H1 (cell line): ENCODE data around the gene FRK. TPM values are rescaled to one million over a fixed set of nuclear protein-coding genes. Genes with fewer than 3 reads are reported as not detected.

Experiments
- CTCF ChIA-PET: fragments of 300-600 bp; sonication (Branson Sonifier 250); formaldehyde crosslinking; loops from one replicate; lab custom pipeline; 2021; ENCODE audit not compliant: partially characterized antibody; lab: Charles Lee
- POLR2A ChIA-PET: fragments of 300-600 bp; sonication (Branson Sonifier 250); formaldehyde crosslinking; loops from one replicate; lab custom pipeline; 2021; ENCODE audit warnings: inconsistent platforms; ENCODE audit not compliant: partially characterized antibody; lab: Charles Lee
- DNase-seq, 2 experiments: peaks; one replicate each; pipeline versions ENCODE4 v3.0.0 to v3.0.0-alpha.2; 2010 to 2022; ENCODE audit warnings: low spot score in 2 of 2, low read depth in 1 of 2, mixed read lengths in 1 of 2
- FAIRE-seq: peaks from 2 replicates; lab custom pipeline; 2011; peaks lifted over from hg19 to GRCh38; lab: Jason Lieb, UNC
- H2AFZ ChIP-seq: 2 replicates; pipeline ENCODE4 v1.8.1; 2012; ENCODE audit warnings: low read length, inconsistent platforms
- H2AK5ac ChIP-seq: 2 replicates; pipeline ENCODE4 v1.6.1; 2013; ENCODE audit warnings: low read depth, low read length
- H2BK120ac ChIP-seq: replicated peaks from 2 replicates; pipeline ENCODE3; 2013; ENCODE audit warnings: low read depth, low read length, inconsistent platforms
- H2BK12ac ChIP-seq: 2 replicates; pipeline ENCODE4 v1.6.1; 2013; ENCODE audit warnings: low read depth, low read length
- H2BK15ac ChIP-seq: 2 replicates; pipeline ENCODE4 v1.6.1; 2013; ENCODE audit warnings: low read length
- H2BK20ac ChIP-seq: 2 replicates; pipeline ENCODE4 v1.6.1; 2013; ENCODE audit warnings: low read length
- H2BK5ac ChIP-seq: 2 replicates; pipeline ENCODE4 v1.6.1; 2013; ENCODE audit warnings: low read depth, low read length
- H3K14ac ChIP-seq: 2 replicates; pipeline ENCODE4 v1.6.1; 2013; ENCODE audit warnings: inconsistent platforms; ENCODE audit not compliant: insufficient read length
- H3K18ac ChIP-seq: 2 replicates; pipeline ENCODE4 v1.6.1; 2013; ENCODE audit warnings: low read length; ENCODE audit errors: extremely low read depth
- H3K23ac ChIP-seq: 2 replicates; pipeline ENCODE4 v1.6.1; 2013; ENCODE audit warnings: inconsistent platforms; ENCODE audit not compliant: insufficient read length
- H3K23me2 ChIP-seq: 2 replicates; pipeline ENCODE4 v1.6.1; 2013; ENCODE audit warnings: low read depth, low read length
- H3K27ac ChIP-seq: 2 replicates; pipeline ENCODE4 v1.6.1; 2011; ENCODE audit warnings: low read depth, low read length, inconsistent platforms
- H3K27me3 ChIP-seq, 4 experiments: replicated peaks in 1 of 4; 1 replicate in 1 of 4; 2 replicates in 3 of 4; pipeline versions ENCODE4 v1.6.1 to v1.8.1; 2011 to 2013; ENCODE audit warnings: low read length in 3 of 4, mild to moderate bottlenecking in 3 of 4, inconsistent platforms in 2 of 4, mixed read lengths in 2 of 4, moderate library complexity in 1 of 4; ENCODE audit not compliant: control insufficient read depth in 3 of 4, insufficient read depth in 3 of 4; ENCODE audit errors: extremely low read depth in 1 of 4
- H3K36me3 ChIP-seq, 4 experiments: 2 replicates each; pipeline versions ENCODE4 v1.6.1 to v1.8.1; 2011 to 2013; ENCODE audit warnings: mild to moderate bottlenecking in 4 of 4, low read length in 3 of 4, moderate library complexity in 2 of 4, control low read depth in 1 of 4, inconsistent platforms in 1 of 4; ENCODE audit not compliant: insufficient read depth in 4 of 4, control insufficient read depth in 2 of 4
- H3K4ac ChIP-seq: replicated peaks from 2 replicates; pipeline ENCODE3; 2013; ENCODE audit warnings: low read length, low read depth, mixed read lengths, inconsistent platforms; ENCODE audit not compliant: insufficient read length
- H3K4me1 ChIP-seq, 4 experiments: replicated peaks in 1 of 4; 1 replicate in 1 of 4; 2 replicates in 3 of 4; pipeline versions ENCODE4 v1.6.1 to v1.8.1; 2011 to 2013; ENCODE audit warnings: low read length in 3 of 4, inconsistent platforms in 2 of 4, mixed read lengths in 1 of 4; ENCODE audit not compliant: insufficient read depth in 4 of 4, control insufficient read depth in 3 of 4
- H3K4me2 ChIP-seq, 2 experiments: 2 replicates each; pipeline versions ENCODE4 v1.6.1 to v1.8.1; 2011 to 2013; ENCODE audit warnings: low read depth in 2 of 2, low read length in 2 of 2, control low read depth in 1 of 2, inconsistent platforms in 1 of 2, mild to moderate bottlenecking in 1 of 2; ENCODE audit not compliant: insufficient read depth in 1 of 2
- H3K4me3 ChIP-seq, 4 experiments: fragments of 200-600, 300-600 bp in 1 of 4; sonication (generic), shearing (Covaris generic), sonication (Bioruptor Twin) in 1 of 4; 2 replicates each; pipeline versions ENCODE4 v1.5.1 to v1.8.1; 2011 to 2016; ENCODE audit warnings: low read length in 4 of 4, low read depth in 3 of 4, control low read depth in 2 of 4, inconsistent platforms in 2 of 4, mild to moderate bottlenecking in 2 of 4, mixed read lengths in 1 of 4, moderate library complexity in 1 of 4; ENCODE audit not compliant: insufficient read depth in 2 of 4; ENCODE audit errors: extremely low read depth in 1 of 4
- H3K56ac ChIP-seq: replicated peaks from 2 replicates; pipeline ENCODE3; 2013; ENCODE audit warnings: low read depth, mild to moderate bottlenecking, mixed read lengths, low read length, inconsistent platforms; ENCODE audit not compliant: insufficient read length
- H3K79me1 ChIP-seq: 2 replicates; pipeline ENCODE4 v1.6.1; 2013; ENCODE audit warnings: low read depth, low read length, control low read depth
- H3K79me2 ChIP-seq, 2 experiments: 2 replicates each; pipeline versions ENCODE4 v1.6.1 to v1.8.1; 2012 to 2013; ENCODE audit warnings: low read length in 2 of 2, mild to moderate bottlenecking in 2 of 2, inconsistent platforms in 1 of 2; ENCODE audit not compliant: insufficient read depth in 2 of 2, control insufficient read depth in 1 of 2
- H3K9ac ChIP-seq, 4 experiments: replicated peaks in 1 of 4; 1 replicate in 1 of 4; 2 replicates in 3 of 4; pipeline versions ENCODE4 v1.6.1 to v1.8.1; 2011 to 2013; ENCODE audit warnings: low read depth in 3 of 4, low read length in 3 of 4, control low read depth in 2 of 4, mild to moderate bottlenecking in 2 of 4, moderate library complexity in 2 of 4, inconsistent platforms in 1 of 4; ENCODE audit errors: extremely low read depth in 1 of 4
- H3K9me3 ChIP-seq, 2 experiments: 2 replicates each; pipeline versions ENCODE4 v1.6.1 to v1.8.1; 2012 to 2013; ENCODE audit warnings: mild to moderate bottlenecking in 2 of 2, moderate library complexity in 2 of 2, control low read depth in 1 of 2, inconsistent platforms in 1 of 2, low read depth in 1 of 2, low read length in 1 of 2, mixed read lengths in 1 of 2; ENCODE audit not compliant: insufficient read depth in 2 of 2
- H4K20me1 ChIP-seq, 2 experiments: replicated peaks in 1 of 2; 2 replicates each; pipeline versions ENCODE3 to v1.8.1; 2011 to 2013; ENCODE audit warnings: inconsistent platforms in 2 of 2, low read length in 2 of 2, mild to moderate bottlenecking in 1 of 2; ENCODE audit not compliant: insufficient read depth in 2 of 2, control insufficient read depth in 1 of 2
- H4K5ac ChIP-seq: 2 replicates; pipeline ENCODE4 v1.6.1; 2013; ENCODE audit warnings: low read length, low read depth, mixed read lengths, inconsistent platforms; ENCODE audit not compliant: insufficient read length
- H4K8ac ChIP-seq: 2 replicates; pipeline ENCODE4 v1.8.0; 2013; ENCODE audit warnings: mild to moderate bottlenecking, moderate library complexity, low read length, inconsistent platforms; ENCODE audit not compliant: insufficient read depth; ENCODE audit errors: extremely low read depth
- H4K91ac ChIP-seq: replicated peaks from 2 replicates; pipeline ENCODE3; 2013; ENCODE audit warnings: low read length, mixed read lengths, inconsistent platforms; ENCODE audit not compliant: insufficient read length
- FOSL1 ChIP-seq: IDR thresholded peaks from 2 replicates; pipeline ENCODE4 v1.6.1; 2011; ENCODE audit warnings: mild to moderate bottlenecking, low read depth, low read length, moderate library complexity; ENCODE audit not compliant: insufficient read depth
- NANOG ChIP-seq: IDR thresholded peaks from 2 replicates; pipeline ENCODE4 v1.6.1; 2011; ENCODE audit warnings: low read length, low read depth, mild to moderate bottlenecking, inconsistent platforms; ENCODE audit not compliant: insufficient read depth, poor library complexity, severe bottlenecking
- NRF1 ChIP-seq: IDR thresholded peaks from 2 replicates; pipeline ENCODE4 v1.6.1; 2011; ENCODE audit warnings: mild to moderate bottlenecking, low read depth, low read length, improper control_type of control experiment
- POLR2A ChIP-seq, 2 experiments: IDR thresholded peaks; 1 replicate in 1 of 2; 2 replicates in 1 of 2; pipeline ENCODE4 v1.6.1; 2011; ENCODE audit warnings: low read depth in 2 of 2, low read length in 2 of 2, mild to moderate bottlenecking in 2 of 2; ENCODE audit errors: control extremely low read depth in 1 of 2
- RFX5 ChIP-seq: IDR thresholded peaks from 2 replicates; pipeline ENCODE4 v1.6.1; 2011; ENCODE audit warnings: low read depth, low read length, improper control_type of control experiment, borderline replicate concordance
- SIN3A ChIP-seq, 2 experiments: IDR thresholded peaks in 1 of 2; conservative IDR thresholded peaks in 1 of 2; 2 replicates each; pipeline ENCODE4 v1.6.1; 2011 to 2012; ENCODE audit warnings: low read length in 2 of 2, improper control_type of control experiment in 1 of 2, low read depth in 1 of 2, mild to moderate bottlenecking in 1 of 2
- SP4 ChIP-seq: IDR thresholded peaks from 2 replicates; pipeline ENCODE4 v1.6.1; 2012; ENCODE audit warnings: low read length, inconsistent platforms
- TAF7 ChIP-seq: optimal IDR thresholded peaks from 2 replicates; pipeline ENCODE3; 2011; ENCODE audit warnings: low read depth, mild to moderate bottlenecking, inconsistent platforms, low read length, moderate library complexity, borderline replicate concordance
- polyA plus RNA-seq, 7 experiments: library from polyadenylated mRNA; depleted of rRNA in 3 of 7; stranded (reverse) in 5 of 7; unstranded in 2 of 7; fragments of >200 nt in 5 of 7; fragments of 200-250 nt in 2 of 7; gene quantifications; 1 replicate in 5 of 7; 2 replicates in 1 of 7; 4 replicates in 1 of 7; pipeline versions ENCODE4 v1.2.1 to v1.2.3, GENCODE V29; 2011 to 2013; ENCODE audit warnings: missing spikeins in 2 of 7, mixed read lengths in 2 of 7
- total RNA-seq: library from RNA; stranded (reverse); fragmentation: NEBNext Ultra II Directional; extraction: Animal tissue kit (Norgen Biotek cat#: 25700); gene quantifications from 2 replicates; pipeline ENCODE4 v1.2.1, GENCODE V29; 2021

The FRK gene
- total and polyA plus RNA-seq, 2 of the 8 experiments (the other 6 are each of a cell fraction or from before 2014, with no cell fraction given) = 0.11 to 0.24 TPM

GRCh38 chr6:115969930-115970273, 90.8 kb downstream of the FRK start:
- no peak overlapping the region for H3K18ac ChIP-seq
- no peak overlapping the region for H4K91ac ChIP-seq
- H3K4ac ChIP-seq = no peak overlapping the region
- no peak overlapping the region for H3K56ac ChIP-seq
- H4K8ac ChIP-seq = no peak overlapping the region
- H3K9ac ChIP-seq = no peak overlapping the region
- no peak overlapping the region for H3K14ac ChIP-seq
- no peaks in the 10 kb centered on the region for H3K36me3 ChIP-seq
- H3K9me3 ChIP-seq = no peaks in the 10 kb centered on the region
- DNase-seq (no peak), FAIRE-seq (no peak)
- H2AK5ac ChIP-seq = no peak overlapping the region
- ChIA-PET POLR2A (no interaction called here), CTCF (interaction anchor here (0.6 to 1.5 kb wide), 10 partner anchors 11 to 637 kb away, joined by 3 to 5 read pairs (median 3); no protein-coding TSS in a partner anchor)
- H3K27me3 ChIP-seq = no peaks in the 10 kb centered on the region
- no peak overlapping the region for H3K4me2 ChIP-seq
- no peak overlapping the region for H2BK12ac ChIP-seq
- H4K20me1 ChIP-seq = no peaks in the 10 kb centered on the region
- H3K79me1 ChIP-seq = no peaks in the 10 kb centered on the region
- H4K5ac ChIP-seq = no peak overlapping the region
- no peak overlapping the region for H2BK5ac ChIP-seq
- no peaks in the 10 kb centered on the region for H3K23me2 ChIP-seq
- no peak overlapping the region for H3K4me3 ChIP-seq
- no peak overlapping the region for H2BK20ac ChIP-seq
- no peak overlapping the region for H3K23ac ChIP-seq
- H3K27ac ChIP-seq = no peak overlapping the region
- H2BK120ac ChIP-seq = no peak overlapping the region
- peaks cover 0 to 4% (median 0%) of the 10 kb centered on the region in 4 experiments; a peak in 1 of 7 replicates for H3K4me1 ChIP-seq
- H2BK15ac ChIP-seq = no peak overlapping the region
- H2AFZ ChIP-seq = no peak overlapping the region
- no peaks in the 10 kb centered on the region for H3K79me2 ChIP-seq
- no peak for TF ChIP-seq SP4
- TF ChIP-seq FOSL1 = no peak
- no peak for TF ChIP-seq TAF7
- TF ChIP-seq NANOG = no peak
- no peak for TF ChIP-seq SIN3A (conservative IDR thresholded peaks at IDR 0.05 in 1 of 2, IDR thresholded peaks at IDR 0.05 in 1 of 2; ENCODE audit: low read depth in 1 of 2, low read length in 2 of 2)
- no peak for TF ChIP-seq RFX5
- TF ChIP-seq NRF1 = no peak
- no peak for TF ChIP-seq POLR2A (IDR thresholded peaks at IDR 0.05; ENCODE audit: control extremely low read depth in 1 of 2, low read depth in 2 of 2, low read length in 2 of 2)
